Panc1 (cell line): ENCODE measurements around the gene SLIT3.

Source experiments
- CTCF ChIP-seq: fragments of 450-650 bp; IDR thresholded peaks from 2 replicates; pipeline ENCODE4 v1.5.1; 2017; ENCODE audit warnings: mild to moderate bottlenecking
- POLR2AphosphoS5 ChIP-seq: IDR thresholded peaks from 2 replicates; pipeline ENCODE4 v1.6.1; 2012; ENCODE audit warnings: mild to moderate bottlenecking, low read depth, low read length, moderate library complexity
- REST ChIP-seq, 2 experiments: IDR thresholded peaks; 2 replicates each; pipeline ENCODE4 v1.6.1; 2011 to 2012; ENCODE audit warnings: low read depth in 2 of 2, control low read depth in 1 of 2, low read length in 1 of 2, mild to moderate bottlenecking in 1 of 2, moderate library complexity in 1 of 2; ENCODE audit not compliant: insufficient read depth in 1 of 2
- SIN3A ChIP-seq: IDR thresholded peaks from 2 replicates; pipeline ENCODE4 v1.6.1; 2012; ENCODE audit warnings: low read depth, mild to moderate bottlenecking, low read length, moderate library complexity, borderline replicate concordance; ENCODE audit not compliant: insufficient read depth
- TCF7L2 ChIP-seq: IDR thresholded peaks from 2 replicates; pipeline ENCODE4 v1.6.1; 2011; ENCODE audit warnings: mild to moderate bottlenecking, low read depth, low read length, inconsistent platforms

GRCh38 chr5:168987543-168988300 lies 313.2 kb downstream of the SLIT3 start:
- peak; percentile 92 for TF ChIP-seq CTCF
- no peak for TF ChIP-seq TCF7L2
- no peak for TF ChIP-seq POLR2AphosphoS5
- TF ChIP-seq REST (IDR thresholded peaks at IDR 0.05; ENCODE audit: insufficient read depth in 1 of 2, low read depth in 2 of 2, low read length in 1 of 2): no peak
- no peak for TF ChIP-seq SIN3A
